Fibroblast of lung (primary cell): ENCODE data around the gene MS4A6E.

Experiments
- EZH2 ChIP-seq: IDR thresholded peaks from 2 replicates; pipeline ENCODE4 v1.5.1; 2012; ENCODE audit warnings: low read length, control low read depth, mild to moderate bottlenecking; ENCODE audit errors: missing control alignments
- TF ChIP-seq, protein P1 (sequence below), 2 donors: IDR thresholded peaks in 1 of 2; conservative IDR thresholded peaks in 1 of 2; 1 replicate in 1 of 2; 2 replicates in 1 of 2; pipeline ENCODE4 v1.5.1; 2011 to 2012; ENCODE audit warnings: low read length in 2 of 2, control low read depth in 1 of 2, inconsistent platforms in 1 of 2, low read depth in 1 of 2, mild to moderate bottlenecking in 1 of 2

GRCh38 chr11:60336767-60337391 is 9.8 kb downstream of the MS4A6E start:
- TF ChIP-seq, protein P1, sequence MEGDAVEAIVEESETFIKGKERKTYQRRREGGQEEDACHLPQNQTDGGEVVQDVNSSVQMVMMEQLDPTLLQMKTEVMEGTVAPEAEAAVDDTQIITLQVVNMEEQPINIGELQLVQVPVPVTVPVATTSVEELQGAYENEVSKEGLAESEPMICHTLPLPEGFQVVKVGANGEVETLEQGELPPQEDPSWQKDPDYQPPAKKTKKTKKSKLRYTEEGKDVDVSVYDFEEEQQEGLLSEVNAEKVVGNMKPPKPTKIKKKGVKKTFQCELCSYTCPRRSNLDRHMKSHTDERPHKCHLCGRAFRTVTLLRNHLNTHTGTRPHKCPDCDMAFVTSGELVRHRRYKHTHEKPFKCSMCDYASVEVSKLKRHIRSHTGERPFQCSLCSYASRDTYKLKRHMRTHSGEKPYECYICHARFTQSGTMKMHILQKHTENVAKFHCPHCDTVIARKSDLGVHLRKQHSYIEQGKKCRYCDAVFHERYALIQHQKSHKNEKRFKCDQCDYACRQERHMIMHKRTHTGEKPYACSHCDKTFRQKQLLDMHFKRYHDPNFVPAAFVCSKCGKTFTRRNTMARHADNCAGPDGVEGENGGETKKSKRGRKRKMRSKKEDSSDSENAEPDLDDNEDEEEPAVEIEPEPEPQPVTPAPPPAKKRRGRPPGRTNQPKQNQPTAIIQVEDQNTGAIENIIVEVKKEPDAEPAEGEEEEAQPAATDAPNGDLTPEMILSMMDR (conservative IDR thresholded peaks at IDR 0.05 in 1 of 2, IDR thresholded peaks at IDR 0.05 in 1 of 2; ENCODE audit: low read depth in 1 of 2, low read length in 2 of 2), result no peak
- TF ChIP-seq EZH2, result no peak
